GM12891 (cell line): ENCODE measurements around the gene ASCL2.

Experiments used
- DNase-seq: peaks from one replicate; pipeline ENCODE4 v3.0.0; 2011; ENCODE audit warnings: low spot score; ENCODE audit not compliant: insufficient read length
- FAIRE-seq: peaks from 2 replicates; lab custom pipeline; 2011; peaks lifted over from hg19 to GRCh38; lab: Jason Lieb, UNC
- PAX5 ChIP-seq: IDR thresholded peaks from 2 replicates; pipeline ENCODE4 v1.6.1; 2011; ENCODE audit warnings: low read length, moderate library complexity, mild to moderate bottlenecking; ENCODE audit not compliant: insufficient read depth, severe bottlenecking
- POLR2A ChIP-seq: IDR thresholded peaks from 2 replicates; pipeline ENCODE4 v1.6.1; 2011; ENCODE audit warnings: low read depth, low read length, control low read depth
- POLR2AphosphoS5 ChIP-seq: IDR thresholded peaks from 2 replicates; pipeline ENCODE4 v1.6.1; 2011; ENCODE audit warnings: low read depth, low read length, control low read depth
- POU2F2 ChIP-seq: IDR thresholded peaks from 2 replicates; pipeline ENCODE4 v1.6.1; 2011; ENCODE audit warnings: low read depth, mild to moderate bottlenecking, control low read depth, low read length, moderate library complexity
- SPI1 ChIP-seq: IDR thresholded peaks from 2 replicates; pipeline ENCODE4 v1.6.1; 2011; ENCODE audit warnings: low read depth, low read length, control low read depth
- TAF1 ChIP-seq: IDR thresholded peaks from 2 replicates; pipeline ENCODE4 v1.6.1; 2011; ENCODE audit warnings: low read depth, low read length, control low read depth

The ASCL2 gene

GRCh38 chr11:2267851-2268728, 2.3 kb downstream of the ASCL2 start:
- no peak for FAIRE-seq
- TF ChIP-seq TAF1 (no peak), PAX5 (no peak), POLR2A (no peak), POLR2AphosphoS5 (no peak), POU2F2 (no peak), SPI1 (no peak)
- no peak for DNase-seq

- TF ChIP-seq POLR2AphosphoS5 (no peak), TAF1 (no peak), SPI1 (no peak), POU2F2 (no peak), PAX5 (no peak), POLR2A (no peak)
- DNase-seq: no peak
- no peak for FAIRE-seq
Observed at GRCh38 chr11:2267306-2267850, 3.0 kb downstream of the ASCL2 start.

- DNase-seq (no peak), FAIRE-seq (no peak)
- TF ChIP-seq POU2F2 (no peak), POLR2AphosphoS5 (no peak), SPI1 (no peak), POLR2A (no peak), TAF1 (no peak), PAX5 (no peak)
Observed at GRCh38 chr11:2266586-2267305, 3.6 kb downstream of the ASCL2 start.

- DNase-seq (no peak), FAIRE-seq (peak; percentile 9)
Observed at GRCh38 chr11:2265854-2266585, 4.4 kb downstream of the ASCL2 start.

GRCh38 chr11:2265396-2265795, 5.0 kb downstream of the ASCL2 start:
- FAIRE-seq (peak; percentile 61), DNase-seq (no peak)
- TF ChIP-seq TAF1: no peak
- TF ChIP-seq SPI1: peak; percentile 89
- no peak for TF ChIP-seq POU2F2
- TF ChIP-seq PAX5: no peak
- no peak for TF ChIP-seq POLR2A

More at GRCh38 chr11:2265854-2266585, 4.4 kb downstream of the ASCL2 start:
- TF ChIP-seq PAX5 (no peak), TAF1 (no peak), SPI1 (no peak), POLR2AphosphoS5 (no peak), POU2F2 (no peak), POLR2A (no peak)

GRCh38 chr11:2264366-2265053, 5.9 kb downstream of the ASCL2 start:
- FAIRE-seq (no peak), DNase-seq (no peak)
- TF ChIP-seq POLR2A (no peak), POU2F2 (no peak), SPI1 (no peak), TAF1 (no peak), PAX5 (no peak), POLR2AphosphoS5 (no peak)

GRCh38 chr11:2263724-2264360, 6.5 kb downstream of the ASCL2 start:
- no peak for FAIRE-seq
- no peak for TF ChIP-seq POU2F2
- no peak for TF ChIP-seq POLR2AphosphoS5
- TF ChIP-seq TAF1: no peak
- no peak for TF ChIP-seq POLR2A
- TF ChIP-seq SPI1: no peak

GRCh38 chr11:2263071-2263565, 7.3 kb downstream of the ASCL2 start:
- TF ChIP-seq POLR2A (no peak), SPI1 (no peak), POU2F2 (no peak), PAX5 (no peak), TAF1 (no peak), POLR2AphosphoS5 (no peak)
- DNase-seq (no peak), FAIRE-seq (no peak)

More at GRCh38 chr11:2263724-2264360, 6.5 kb downstream of the ASCL2 start:
- no peak for DNase-seq
